Sigmoid colon (tissue), 7 donors: ENCODE data around the gene KIF21A. TPM values are rescaled to one million over a fixed set of nuclear protein-coding genes. Genes with fewer than 3 reads are reported as not detected.

Source experiments
- DNase-seq: peaks from one replicate; pipeline ENCODE4 v3.0.0-alpha.2; 2019
- H3K27ac ChIP-seq, 4 donors: fragments of 200-600 bp; sonication (generic); one replicate each; pipeline ENCODE4 v1.5.1; 2016 to 2019; ENCODE audit warnings: mild to moderate bottlenecking in 1 of 4
- H3K27me3 ChIP-seq, 3 donors: fragments of 200-600 bp; sonication (generic); one replicate each; pipeline ENCODE4 v1.5.1; 2019; ENCODE audit warnings: mild to moderate bottlenecking in 1 of 3
- H3K36me3 ChIP-seq, 4 donors: fragments of 200-600 bp; sonication (generic); one replicate each; pipeline ENCODE4 v1.5.1; 2016 to 2019
- H3K4me1 ChIP-seq, 4 donors: fragments of 200-600 bp; sonication (generic); one replicate each; pipeline ENCODE4 v1.5.1; 2017 to 2019
- H3K4me3 ChIP-seq, 4 donors: fragments of 200-600 bp; sonication (generic); one replicate each; pipeline ENCODE4 v1.5.1; 2017 to 2019; ENCODE audit warnings: mild to moderate bottlenecking in 2 of 4, moderate library complexity in 1 of 4
- H3K9me3 ChIP-seq, 4 donors: fragments of 200-600 bp in 3 of 4; sonication (generic) in 3 of 4; one replicate each; pipeline versions ENCODE4 v1.5.1 to v1.6.1; 2013 to 2019
- EP300 ChIP-seq, 4 donors: sonication (generic); formaldehyde crosslinking; IDR thresholded peaks; one replicate each; pipeline ENCODE4 v1.6.1; 2017; ENCODE audit warnings: antibody characterized with exemption in 4 of 4
- POLR2A ChIP-seq, 2 donors: fragments of 450-650 bp; IDR thresholded peaks; one replicate each; pipeline ENCODE4 v1.6.1; 2016; ENCODE audit warnings: antibody characterized with exemption in 2 of 2, mild to moderate bottlenecking in 2 of 2, moderate library complexity in 2 of 2
- POLR2AphosphoS5 ChIP-seq, 4 donors: sonication (generic); formaldehyde crosslinking; IDR thresholded peaks; one replicate each; pipeline ENCODE4 v1.6.1; 2017; ENCODE audit warnings: antibody characterized with exemption in 4 of 4
- WGBS, 2 donors: extraction: QIAGEN DNeasy Blood & Tissue Kit; methylation state at CpG; one replicate each; pipeline ENCODE4 v1.1.7; 2013; 5-methylcytosine and 5-hydroxymethylcytosine counted together
- intact Hi-C: fragments of 100-400 bp; cut with DNase I; formaldehyde crosslinking; loops from one replicate; pipeline ENCODE4 v1.15.1; 2023
- polyA plus RNA-seq, 3 donors: library from polyadenylated mRNA; stranded (reverse); fragments of 200-250 nt; gene quantifications; one replicate each; pipeline ENCODE4 v1.2.3, GENCODE V29; 2013
- total RNA-seq, 4 donors: library from RNA; depleted of rRNA; stranded (reverse); fragments of >200 nt; gene quantifications; one replicate each; pipeline ENCODE4 v1.1.0, GENCODE V29; 2016
- TF ChIP-seq, protein P1 (sequence below), 4 experiments: fragments of 450-650 bp in 3 of 4; fragments of 200-600 bp in 1 of 4; IDR thresholded peaks; one replicate each; pipeline ENCODE4 v1.5.1; 2016 to 2019; ENCODE audit warnings: antibody characterized with exemption in 4 of 4, mild to moderate bottlenecking in 3 of 4, moderate library complexity in 2 of 4
- donor health status: healthy with polysubstance abuse.
- donor health status: Bipolar disorder and iron deficiency.
- donor health status: healthy.

The KIF21A gene
- total and polyA plus RNA-seq, 7 donors, result 9.3 to 23.9 (median 16.9) TPM

DNA sequence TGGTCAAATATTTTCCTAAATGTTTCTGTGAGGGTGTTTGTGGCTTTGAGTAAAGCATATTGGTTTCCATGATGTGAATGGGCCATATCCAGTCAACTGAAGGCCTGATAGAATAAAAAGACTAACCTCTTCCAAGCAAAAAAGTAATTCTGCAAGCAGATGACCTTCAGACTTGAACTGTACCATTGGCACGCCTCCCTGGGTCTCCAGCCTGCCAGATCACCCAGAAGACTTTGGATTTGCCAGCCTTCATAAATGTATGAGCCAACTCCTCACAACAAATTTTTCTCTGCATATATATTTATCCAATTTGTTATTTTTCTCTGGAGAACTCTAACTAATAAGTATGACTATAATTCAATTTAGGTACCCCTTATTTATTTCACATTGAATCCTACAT lies 190.3 kb downstream of the KIF21A start:
- Histone ChIP-seq H3K27ac (no peak overlapping the region), H3K9me3 (no peaks in the 10 kb centered on the region), H3K27me3 (no peaks in the 10 kb centered on the region), H3K36me3 (no peaks in the 10 kb centered on the region), H3K4me3 (no peak overlapping the region), H3K4me1 (no peaks in the 10 kb centered on the region)
- TF ChIP-seq, protein P1, sequence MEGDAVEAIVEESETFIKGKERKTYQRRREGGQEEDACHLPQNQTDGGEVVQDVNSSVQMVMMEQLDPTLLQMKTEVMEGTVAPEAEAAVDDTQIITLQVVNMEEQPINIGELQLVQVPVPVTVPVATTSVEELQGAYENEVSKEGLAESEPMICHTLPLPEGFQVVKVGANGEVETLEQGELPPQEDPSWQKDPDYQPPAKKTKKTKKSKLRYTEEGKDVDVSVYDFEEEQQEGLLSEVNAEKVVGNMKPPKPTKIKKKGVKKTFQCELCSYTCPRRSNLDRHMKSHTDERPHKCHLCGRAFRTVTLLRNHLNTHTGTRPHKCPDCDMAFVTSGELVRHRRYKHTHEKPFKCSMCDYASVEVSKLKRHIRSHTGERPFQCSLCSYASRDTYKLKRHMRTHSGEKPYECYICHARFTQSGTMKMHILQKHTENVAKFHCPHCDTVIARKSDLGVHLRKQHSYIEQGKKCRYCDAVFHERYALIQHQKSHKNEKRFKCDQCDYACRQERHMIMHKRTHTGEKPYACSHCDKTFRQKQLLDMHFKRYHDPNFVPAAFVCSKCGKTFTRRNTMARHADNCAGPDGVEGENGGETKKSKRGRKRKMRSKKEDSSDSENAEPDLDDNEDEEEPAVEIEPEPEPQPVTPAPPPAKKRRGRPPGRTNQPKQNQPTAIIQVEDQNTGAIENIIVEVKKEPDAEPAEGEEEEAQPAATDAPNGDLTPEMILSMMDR (IDR thresholded peaks at IDR 0.05), result no peak
- no peak for TF ChIP-seq POLR2A (IDR thresholded peaks at IDR 0.05)
- TF ChIP-seq POLR2AphosphoS5 (IDR thresholded peaks at IDR 0.05), result no peak
- TF ChIP-seq EP300 (IDR thresholded peaks at IDR 0.05), result no peak
- 25 to 78% methylated on average over 1 of the region's 1 CpG for WGBS, 2 donors
- DNase-seq, result no peak
- intact Hi-C loops, result no loop called here

Other genes with a start within 250 kb of the KIF21A start
- 1 to 10 TPM in 1 of 4 donors, under 1 TPM in 3; 0.49 to 2.9 (median 0.62) TPM for gene ABCD2, start 176.7 kb upstream of the KIF21A start, total RNA-seq
- gene ABCD2, start 176.7 kb upstream of the KIF21A start, polyA plus RNA-seq, result under 1 TPM in 1 of 3 donors, not detected in 2; 0.89 TPM